CD8-positive, alpha-beta memory T cell (primary cell): ENCODE results near the gene PLCL2. TPM values are rescaled to one million over a fixed set of nuclear protein-coding genes. Genes with fewer than 3 reads are reported as not detected.

Experiments
- CTCF ChIA-PET: fragments of 350-600 bp; sonication (Branson Sonifier 250); formaldehyde crosslinking; loops from one replicate; lab custom pipeline; 2021; ENCODE audit warnings: antibody characterized with exemption; lab: Charles Lee
- POLR2A ChIA-PET: fragments of 350-600 bp; sonication (Branson Sonifier 250); formaldehyde crosslinking; loops from one replicate; lab custom pipeline; 2021; ENCODE audit warnings: antibody characterized with exemption; lab: Charles Lee
- DNase-seq, 5 donors: peaks; one replicate each; pipeline versions ENCODE4 v3.0.0 to v3.0.0-alpha.2; 2020 to 2022; ENCODE audit warnings: mixed read lengths in 1 of 5
- H3K27ac ChIP-seq: one replicate; pipeline ENCODE4 v1.7.0; 2013; ENCODE audit warnings: low read depth, mild to moderate bottlenecking, low read length, moderate library complexity
- H3K27me3 ChIP-seq: 2 replicates; pipeline ENCODE4 v1.7.0; 2013; ENCODE audit warnings: low read length, mild to moderate bottlenecking; ENCODE audit not compliant: insufficient read depth, poor library complexity, severe bottlenecking
- H3K36me3 ChIP-seq: 2 replicates; pipeline ENCODE4 v1.7.0; 2013; ENCODE audit warnings: mild to moderate bottlenecking, low read length, moderate library complexity; ENCODE audit not compliant: insufficient read depth
- H3K4me1 ChIP-seq: 2 replicates; pipeline ENCODE4 v1.7.0; 2013; ENCODE audit warnings: mild to moderate bottlenecking, low read length, moderate library complexity; ENCODE audit not compliant: insufficient read depth
- H3K4me3 ChIP-seq: 2 replicates; pipeline ENCODE4 v1.7.0; 2013; ENCODE audit warnings: mild to moderate bottlenecking, low read length
- H3K9me3 ChIP-seq: 2 replicates; pipeline ENCODE4 v1.7.0; 2013; ENCODE audit warnings: mild to moderate bottlenecking, low read length
- H3K27ac Mint-ChIP-seq, 8 donors: one replicate each; pipeline ENCODE4 v1.8.0; 2020 to 2021; ENCODE audit warnings: mixed read lengths in 8 of 8, mild to moderate bottlenecking in 6 of 8, inconsistent platforms in 3 of 8, moderate library complexity in 3 of 8
- H3K27me3 Mint-ChIP-seq, 2 donors: one replicate each; pipeline ENCODE4 v1.8.0; 2020 to 2021; ENCODE audit warnings: mixed read lengths in 2 of 2, mild to moderate bottlenecking in 1 of 2, moderate library complexity in 1 of 2
- H3K36me3 Mint-ChIP-seq, 3 donors: one replicate each; pipeline ENCODE4 v1.8.0; 2020 to 2021; ENCODE audit warnings: mixed read lengths in 3 of 3, inconsistent platforms in 1 of 3, mild to moderate bottlenecking in 1 of 3
- H3K4me1 Mint-ChIP-seq, 3 donors: one replicate each; pipeline ENCODE4 v1.8.0; 2020 to 2021; ENCODE audit warnings: mixed read lengths in 3 of 3, inconsistent platforms in 1 of 3, mild to moderate bottlenecking in 1 of 3
- H3K4me3 Mint-ChIP-seq, 7 donors: one replicate each; pipeline ENCODE4 v1.8.0; 2020 to 2021; ENCODE audit warnings: mixed read lengths in 7 of 7, mild to moderate bottlenecking in 6 of 7, moderate library complexity in 4 of 7, inconsistent platforms in 2 of 7
- H3K9me3 Mint-ChIP-seq, 5 donors: one replicate each; pipeline ENCODE4 v1.8.0; 2020 to 2022; ENCODE audit warnings: mixed read lengths in 5 of 5, mild to moderate bottlenecking in 3 of 5, moderate library complexity in 2 of 5, inconsistent platforms in 1 of 5
- polyA plus RNA-seq: library from polyadenylated mRNA; unstranded; fragments of 300-500 nt; fragmentation: Illumina TruSeq; gene quantifications from one replicate; pipeline ENCODE4 v1.2.3, GENCODE V29; 2021
- total RNA-seq, 2 experiments: library from RNA; stranded (reverse); gene quantifications; one replicate each; pipeline ENCODE4 v1.2.3, GENCODE V29; 2021

PLCL2 gene
- total and polyA plus RNA-seq, 3 experiments from 2014 or later = 22.2 to 94.9 (median 22.8) TPM

DNA sequence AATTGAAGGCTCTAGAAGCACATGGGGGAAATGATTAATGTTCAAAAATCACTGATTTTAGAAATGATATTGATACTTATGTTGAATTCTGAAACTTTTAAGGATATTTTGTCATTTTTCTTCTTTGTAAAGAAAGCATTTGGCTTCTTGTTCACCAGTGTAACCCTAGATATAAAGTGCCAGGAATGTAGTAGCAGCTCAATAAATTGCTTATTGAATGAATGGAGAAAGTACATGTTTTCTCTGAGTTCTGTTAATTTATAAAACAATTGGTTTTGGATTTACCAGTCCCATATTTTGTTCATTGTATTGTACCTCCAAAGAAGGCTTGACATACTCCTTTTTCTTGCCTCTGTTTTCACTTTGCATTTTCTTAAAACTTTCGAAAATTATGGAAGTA lies 2.4 kb downstream of the PLCL2 start:
- H3K9me3 ChIP-seq = no peaks in the 10 kb centered on the region
- POLR2A ChIA-PET = interaction anchor here (2.0 kb wide), 1 partner anchor 45 kb away, joined by 6 read pairs; no protein-coding TSS in a partner anchor
- DNase-seq = no peak
- peaks cover 0 to 18% (median 0%) of the 10 kb centered on the region in 3 donors for H3K36me3 Mint-ChIP-seq
- peaks cover 59 to 70% (median 67%) of the 10 kb centered on the region in 3 donors for H3K4me1 Mint-ChIP-seq
- no peaks in the 10 kb centered on the region for H3K36me3 ChIP-seq
- H3K27ac Mint-ChIP-seq = peak overlapping the region; percentile 95 to 98 (median 96)
- H3K27me3 Mint-ChIP-seq = no peaks in the 10 kb centered on the region
- no peaks in the 10 kb centered on the region for H3K9me3 Mint-ChIP-seq
- CTCF ChIA-PET = interaction anchor here (4.6 kb wide), 1 partner anchor 45 kb away, joined by 52 read pairs; no protein-coding TSS in a partner anchor
- H3K27me3 ChIP-seq = no peaks in the 10 kb centered on the region
- peak overlapping the region; percentile 81 for H3K4me3 ChIP-seq
- H3K27ac ChIP-seq = no peak overlapping the region
- H3K4me1 ChIP-seq = peaks cover 48% of the 10 kb centered on the region
- peak overlapping the region; percentile 95 to 100 (median 99) for H3K4me3 Mint-ChIP-seq

DNA sequence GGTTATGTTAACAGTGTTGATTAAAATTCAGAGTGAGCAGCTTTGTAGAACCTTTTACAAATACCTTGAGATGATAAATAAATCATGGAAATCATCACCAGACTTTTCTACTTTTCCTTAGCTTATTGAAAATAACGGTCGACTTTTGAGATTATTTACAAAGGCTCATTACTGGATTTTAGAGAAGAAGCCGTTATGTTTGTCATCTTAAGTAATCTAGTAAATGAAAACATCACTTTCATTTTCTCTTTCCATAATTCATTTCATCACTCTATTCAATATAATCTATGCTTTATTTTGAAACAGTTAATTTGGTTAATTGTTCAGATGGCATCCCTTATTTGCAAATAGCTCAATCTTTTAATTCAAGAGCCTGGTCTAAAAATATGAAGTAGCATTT lies 3.6 kb downstream of the PLCL2 start:
- Mint-ChIP-seq H3K9me3 (no peaks in the 10 kb centered on the region), H3K4me1 (peaks cover 71 to 76% (median 74%) of the 10 kb centered on the region in 3 donors), H3K27ac (peak overlapping the region; percentile 95 to 98 (median 96)), H3K4me3 (peak overlapping the region; percentile 95 to 100 (median 99)), H3K36me3 (peaks cover 0 to 20% (median 0%) of the 10 kb centered on the region in 3 donors), H3K27me3 (no peaks in the 10 kb centered on the region)
- no peaks in the 10 kb centered on the region for H3K36me3 ChIP-seq
- ChIA-PET CTCF (interaction anchor here (1.1 to 1.5 kb wide), 3 partner anchors 8 to 46 kb away, joined by 3 to 5 read pairs (median 5); no protein-coding TSS in a partner anchor), POLR2A (interaction anchor here (0.6 to 2.0 kb wide), 4 partner anchors 10 to 263 kb away, joined by 3 to 6 read pairs (median 3); no protein-coding TSS in a partner anchor)
- peak overlapping the region; percentile 81 for H3K4me3 ChIP-seq
- no peak for DNase-seq
- no peaks in the 10 kb centered on the region for H3K27me3 ChIP-seq
- H3K27ac ChIP-seq = no peak overlapping the region
- H3K4me1 ChIP-seq = peaks cover 60% of the 10 kb centered on the region
- H3K9me3 ChIP-seq = no peaks in the 10 kb centered on the region

DNA sequence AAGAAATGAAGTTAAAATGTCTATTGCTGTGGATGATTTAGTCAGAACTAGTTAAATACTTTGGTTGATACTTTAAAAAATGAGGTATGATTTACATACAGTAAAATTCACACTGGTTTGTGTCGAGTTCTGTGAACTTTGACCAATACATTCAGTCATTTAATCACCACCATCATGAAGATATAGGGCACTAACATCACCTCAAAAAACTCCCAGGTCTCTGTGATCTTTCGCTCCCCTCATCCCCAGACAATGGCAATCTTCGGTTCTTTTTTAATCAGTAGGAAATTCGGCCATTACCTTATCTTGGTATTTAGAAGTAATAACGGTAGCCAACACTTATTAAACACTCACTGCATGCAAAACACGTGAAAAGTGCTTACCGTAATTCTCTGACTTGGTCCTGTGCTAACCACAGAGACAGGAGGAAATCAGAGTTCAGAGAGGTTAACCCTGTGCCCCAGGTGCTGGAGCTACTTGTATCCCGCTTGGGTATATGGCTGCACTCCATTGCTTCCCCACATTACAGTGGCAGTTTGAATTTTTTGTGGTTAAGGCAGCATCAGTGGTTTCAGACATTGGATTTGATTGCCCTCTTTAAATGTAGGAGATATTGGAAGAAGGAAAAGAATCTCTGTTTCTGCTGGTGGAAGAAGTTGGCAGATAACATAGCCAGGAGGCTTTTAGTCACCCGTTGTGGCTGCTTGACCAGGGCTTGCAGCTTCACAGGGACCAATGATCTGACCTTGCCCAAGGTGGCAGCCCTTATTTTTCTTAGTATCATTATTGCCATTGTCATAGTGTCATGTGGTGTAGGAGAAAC lies 4.2 kb downstream of the PLCL2 start:
- peak overlapping the region; percentile 44 for H3K27ac ChIP-seq
- ChIA-PET CTCF (interaction anchor here (1.3 to 1.5 kb wide), 3 partner anchors 12 to 71 kb away, joined by 3 to 5 read pairs (median 5); no protein-coding TSS in a partner anchor), POLR2A (interaction anchor here (0.6 to 2.0 kb wide), 4 partner anchors 9 to 263 kb away, joined by 3 to 6 read pairs (median 3); no protein-coding TSS in a partner anchor)
- H3K4me3 ChIP-seq = peak overlapping the region; percentile 81
- no peaks in the 10 kb centered on the region for H3K36me3 ChIP-seq
- peaks cover 66% of the 10 kb centered on the region for H3K4me1 ChIP-seq
- Mint-ChIP-seq H3K4me3 (peak overlapping the region; percentile 95 to 100 (median 99)), H3K4me1 (peaks cover 74 to 76% (median 74%) of the 10 kb centered on the region in 3 donors), H3K27me3 (no peaks in the 10 kb centered on the region), H3K9me3 (no peaks in the 10 kb centered on the region), H3K36me3 (peaks cover 0 to 18% (median 0%) of the 10 kb centered on the region in 3 donors), H3K27ac (peak overlapping the region; percentile 95 to 98 (median 96))
- peak in 2 of 5 donors; percentile 34 to 47 for DNase-seq
- H3K9me3 ChIP-seq = no peaks in the 10 kb centered on the region
- no peaks in the 10 kb centered on the region for H3K27me3 ChIP-seq

DNA sequence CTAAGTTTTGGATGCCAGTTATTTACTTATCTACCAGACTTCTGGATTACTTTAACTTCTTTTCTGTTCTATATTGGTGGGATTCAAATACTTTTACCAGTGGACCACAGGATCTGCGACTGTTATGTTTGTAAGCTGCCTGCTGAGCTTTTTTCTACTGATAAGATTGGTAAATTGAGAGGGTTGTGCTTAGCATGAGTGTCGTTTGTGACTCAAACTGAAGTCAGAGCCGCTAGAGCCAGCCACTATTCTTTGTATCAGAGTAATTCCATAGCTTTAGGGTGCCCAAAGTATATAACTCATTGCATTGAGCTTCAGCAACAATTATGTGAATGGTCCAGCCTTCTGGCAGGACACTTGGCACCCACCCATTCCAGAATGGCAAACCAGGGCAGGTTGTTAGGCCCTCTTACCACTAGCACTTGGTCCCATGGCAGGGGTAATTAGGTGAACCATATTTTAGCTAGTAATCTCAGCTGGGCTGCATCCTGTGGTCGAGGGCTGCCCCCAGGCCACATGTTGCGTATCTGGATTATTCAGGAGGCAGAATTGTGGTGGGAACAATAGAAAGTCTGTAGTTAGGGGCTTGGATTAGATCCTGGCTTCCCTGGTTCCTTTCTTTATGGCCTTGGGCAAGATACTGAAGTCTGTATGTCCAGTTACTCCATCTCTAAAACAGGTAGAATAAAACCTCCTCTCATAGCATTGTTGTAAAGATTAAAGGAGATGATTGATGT lies 6.0 kb downstream of the PLCL2 start:
- Mint-ChIP-seq H3K27me3 (no peaks in the 10 kb centered on the region), H3K4me3 (peak overlapping the region; percentile 16 to 100 (median 98)), H3K9me3 (no peaks in the 10 kb centered on the region), H3K27ac (peak overlapping the region in 7 of 8 donors; percentile 38 to 97 (median 87)), H3K4me1 (peaks cover 84 to 90% (median 86%) of the 10 kb centered on the region in 3 donors), H3K36me3 (peaks cover 0 to 10% (median 0%) of the 10 kb centered on the region in 3 donors)
- Histone ChIP-seq H3K4me1 (peaks cover 76% of the 10 kb centered on the region), H3K27ac (no peak overlapping the region), H3K27me3 (no peaks in the 10 kb centered on the region), H3K36me3 (no peaks in the 10 kb centered on the region), H3K9me3 (no peaks in the 10 kb centered on the region), H3K4me3 (no peak overlapping the region)
- CTCF ChIA-PET = no interaction called here
- DNase-seq = no peak
- POLR2A ChIA-PET = no interaction called here

DNA sequence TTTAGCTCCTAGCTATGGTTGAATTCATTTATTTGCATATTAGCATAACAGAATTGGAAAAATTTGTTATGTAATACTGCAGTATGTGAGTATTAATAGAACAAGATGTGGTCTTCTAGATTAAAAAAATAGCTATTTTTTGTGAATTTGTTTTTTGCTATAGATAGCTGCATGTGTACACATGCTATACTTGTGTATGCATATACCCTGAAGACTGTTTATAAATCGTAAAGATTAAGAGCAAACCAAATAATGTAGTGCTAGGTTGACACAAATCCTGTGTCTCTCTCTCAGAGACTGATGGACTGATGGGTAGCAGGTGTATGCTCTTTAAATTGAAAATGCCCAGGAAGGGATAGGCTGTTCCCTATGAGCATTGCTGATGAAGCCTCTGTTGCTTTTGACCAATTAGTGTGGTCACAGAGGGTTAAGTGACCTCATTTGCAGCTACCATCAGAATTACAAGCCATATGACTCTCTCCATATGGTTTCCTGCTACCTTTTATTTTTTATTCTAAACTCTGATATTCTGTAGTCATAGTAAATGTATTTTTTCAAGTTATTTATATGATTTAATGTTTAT lies 9.0 kb downstream of the PLCL2 start:
- Histone ChIP-seq H3K27ac (no peak overlapping the region), H3K27me3 (no peaks in the 10 kb centered on the region), H3K9me3 (no peaks in the 10 kb centered on the region), H3K4me1 (peaks cover 89% of the 10 kb centered on the region), H3K4me3 (no peak overlapping the region), H3K36me3 (no peaks in the 10 kb centered on the region)
- Mint-ChIP-seq H3K27me3 (no peaks in the 10 kb centered on the region), H3K4me1 (peaks cover 90 to 94% (median 93%) of the 10 kb centered on the region in 3 donors), H3K27ac (no peak overlapping the region), H3K9me3 (no peaks in the 10 kb centered on the region), H3K4me3 (no peak overlapping the region), H3K36me3 (peaks cover 0 to 1% (median 1%) of the 10 kb centered on the region in 3 donors)
- DNase-seq = no peak
- CTCF ChIA-PET = interaction anchor here (1.2 kb wide), 1 partner anchor 9 kb away, joined by 5 read pairs; the partner anchor contains the start of gene PLCL2
- POLR2A ChIA-PET = no interaction called here

DNA sequence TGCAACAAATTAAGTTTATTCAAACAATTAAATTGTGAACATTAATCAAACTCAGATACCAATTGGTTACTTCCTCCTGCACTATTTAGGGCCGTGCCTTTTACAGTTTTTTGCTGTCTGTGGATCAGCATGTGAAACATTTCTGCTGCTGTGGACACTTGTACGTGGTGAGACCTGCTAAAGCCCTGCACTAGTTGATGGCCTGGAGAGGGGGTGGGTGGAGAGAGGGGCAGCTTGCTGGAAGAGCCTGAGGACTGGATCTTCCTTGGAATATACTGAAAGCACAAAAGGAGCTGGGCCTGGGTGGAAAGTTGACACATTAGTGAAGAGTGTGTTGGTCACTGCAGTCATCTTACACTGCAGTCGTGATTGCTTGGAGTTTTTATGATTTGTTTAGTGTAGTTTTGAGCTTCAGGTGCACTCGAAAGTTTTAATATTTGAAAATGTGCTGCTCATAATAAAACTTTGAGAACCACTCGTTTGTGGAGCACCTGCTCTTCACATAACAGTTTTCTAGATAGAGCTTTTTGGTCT lies 11.4 kb downstream of the PLCL2 start:
- DNase-seq = no peak
- CTCF ChIA-PET = interaction anchor here (0.9 to 1.1 kb wide), 3 partner anchors 8 to 68 kb away, joined by 3 read pairs; partner anchors contain the start of gene PLCL2
- H3K4me3 ChIP-seq = no peak overlapping the region
- peak overlapping the region in 6 of 8 donors; percentile 1 to 81 (median 37) for H3K27ac Mint-ChIP-seq
- H3K27me3 Mint-ChIP-seq = no peaks in the 10 kb centered on the region
- no peaks in the 10 kb centered on the region for H3K9me3 Mint-ChIP-seq
- H3K36me3 Mint-ChIP-seq = peaks cover 0 to 1% (median 1%) of the 10 kb centered on the region in 3 donors
- no peaks in the 10 kb centered on the region for H3K27me3 ChIP-seq
- peak overlapping the region in 6 of 7 donors; percentile 1 to 40 (median 2) for H3K4me3 Mint-ChIP-seq
- no peaks in the 10 kb centered on the region for H3K36me3 ChIP-seq
- H3K27ac ChIP-seq = no peak overlapping the region
- H3K9me3 ChIP-seq = no peaks in the 10 kb centered on the region
- peaks cover 90 to 94% (median 93%) of the 10 kb centered on the region in 3 donors for H3K4me1 Mint-ChIP-seq
- POLR2A ChIA-PET = interaction anchor here (1.1 kb wide), 1 partner anchor 11 kb away, joined by 5 read pairs; the partner anchor contains the start of gene PLCL2
- peaks cover 90% of the 10 kb centered on the region for H3K4me1 ChIP-seq

DNA sequence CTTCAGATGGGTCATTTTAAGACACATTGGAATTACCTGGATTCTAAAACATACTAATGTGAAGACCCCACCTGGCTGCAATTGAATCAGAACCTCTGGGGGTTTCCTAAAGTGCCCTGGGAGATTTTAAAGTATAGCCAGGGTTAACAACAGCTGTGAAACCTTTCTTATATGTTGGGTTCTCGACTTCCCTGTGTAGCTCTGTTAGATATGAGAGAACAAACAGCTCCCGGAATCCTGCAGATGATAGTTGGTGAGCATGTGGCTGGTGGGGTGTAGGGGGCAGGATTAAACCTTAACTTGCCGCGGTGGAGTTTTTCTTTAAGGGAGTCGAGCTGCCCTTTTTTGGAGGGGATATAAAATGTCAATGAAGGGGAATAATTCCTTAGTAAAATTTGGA lies 12.1 kb downstream of the PLCL2 start:
- no peak overlapping the region for H3K4me3 ChIP-seq
- no peaks in the 10 kb centered on the region for H3K36me3 ChIP-seq
- Mint-ChIP-seq H3K27me3 (no peaks in the 10 kb centered on the region), H3K9me3 (no peaks in the 10 kb centered on the region), H3K4me1 (peaks cover 90 to 94% (median 93%) of the 10 kb centered on the region in 3 donors), H3K36me3 (peaks cover 0 to 1% (median 1%) of the 10 kb centered on the region in 3 donors), H3K27ac (peak overlapping the region in 7 of 8 donors; percentile 5 to 95 (median 85)), H3K4me3 (peak overlapping the region in 5 of 7 donors; percentile 24 to 59 (median 44))
- ChIA-PET POLR2A (interaction anchor here (0.7 to 1.1 kb wide), 2 partner anchors 12 to 384 kb away, joined by 3 to 5 read pairs; partner anchors contain the start of gene PLCL2), CTCF (interaction anchor here (0.9 to 1.1 kb wide), 3 partner anchors 9 to 68 kb away, joined by 3 read pairs; partner anchors contain the start of gene PLCL2)
- no peak for DNase-seq
- H3K4me1 ChIP-seq = peaks cover 90% of the 10 kb centered on the region
- H3K9me3 ChIP-seq = no peaks in the 10 kb centered on the region
- H3K27ac ChIP-seq = no peak overlapping the region
- H3K27me3 ChIP-seq = no peaks in the 10 kb centered on the region
